HepG2 (cell line): ENCODE measurements around the gene SPAG4. TPM values are rescaled to one million over a fixed set of nuclear protein-coding genes. Genes with fewer than 3 reads are reported as not detected.

Experiments
- CREB1 ChIP-seq, 2 experiments: fragments of 450-650 bp in 1 of 2; IDR thresholded peaks; 2 replicates each; pipeline ENCODE4 v1.6.1; 2016 to 2017; ENCODE audit warnings: control low read depth in 1 of 2, mild to moderate bottlenecking in 1 of 2, missing compliant biosample characterization in 1 of 2, missing genetic modification characterization in 1 of 2
- FOXA3 ChIP-seq: IDR thresholded peaks from 2 replicates; pipeline ENCODE4 v1.6.1; 2016; ENCODE audit warnings: missing genetic modification reagents, missing compliant biosample characterization
- HOXA3 ChIP-seq: sonication (generic); formaldehyde crosslinking; IDR thresholded peaks from 2 replicates; pipeline ENCODE4 v1.5.0; 2020; ENCODE audit warnings: missing genetic modification reagents
- PPARG ChIP-seq: conservative IDR thresholded peaks from 2 replicates; pipeline ENCODE4 v1.6.1; 2016; ENCODE audit warnings: missing biosample characterization, missing genetic modification reagents
- ZEB1 ChIP-seq: IDR thresholded peaks from 2 replicates; pipeline ENCODE4 v1.6.1; 2012; ENCODE audit warnings: mild to moderate bottlenecking, low read depth, inconsistent platforms; ENCODE audit not compliant: insufficient replicate concordance
- ZNF138 ChIP-seq: sonication (generic); formaldehyde crosslinking; IDR thresholded peaks from 2 replicates; pipeline ENCODE4 v1.5.0; 2020; ENCODE audit warnings: mild to moderate bottlenecking, low read depth, missing genetic modification reagents
- ZNF446 ChIP-seq: sonication (generic); formaldehyde crosslinking; IDR thresholded peaks from 2 replicates; pipeline ENCODE4 v1.5.0; 2020; ENCODE audit warnings: mild to moderate bottlenecking, missing genetic modification reagents
- ZSCAN22 ChIP-seq: sonication (generic); formaldehyde crosslinking; IDR thresholded peaks from 2 replicates; pipeline ENCODE4 v1.4.0; 2020; ENCODE audit warnings: mild to moderate bottlenecking, missing genetic modification reagents
- polyA plus RNA-seq, 8 experiments: library from polyadenylated mRNA; depleted of rRNA in 3 of 8; stranded (reverse) in 7 of 8; unstranded in 1 of 8; fragments of >200 nt; fragmentation: Illumina TruSeq in 4 of 8; extraction: Trizol in 4 of 8; gene quantifications; 2 replicates each; pipeline versions ENCODE4 v1.2.1 to v1.2.3, GENCODE V29; 2011 to 2016; ENCODE audit warnings: low read depth in 4 of 8, missing spikeins in 1 of 8, mixed read lengths in 1 of 8; ENCODE audit not compliant: insufficient read depth in 1 of 8
- total RNA-seq, 5 experiments: library from RNA; depleted of rRNA; stranded (reverse); fragments of >200 nt; fragmentation: Illumina TruSeq; extraction: Trizol; gene quantifications; 2 replicates each; pipeline ENCODE4 v1.2.3, GENCODE V29; 2016; ENCODE audit warnings: low read depth in 1 of 5
- TF ChIP-seq, protein P1 (sequence below): sonication (generic); formaldehyde crosslinking; IDR thresholded peaks from 2 replicates; pipeline ENCODE4 v1.5.0; 2020; ENCODE audit warnings: missing genetic modification reagents
- TF ChIP-seq, protein P2 (sequence below): sonication (generic); formaldehyde crosslinking; IDR thresholded peaks from 2 replicates; pipeline ENCODE4; 2020; ENCODE audit warnings: missing genetic modification reagents, mild to moderate bottlenecking, borderline replicate concordance
- TF ChIP-seq, protein P3 (sequence below): IDR thresholded peaks from 2 replicates; pipeline ENCODE4 v1.6.1; 2016; ENCODE audit warnings: control low read depth
- TF ChIP-seq, protein P4 (sequence below): sonication (generic); formaldehyde crosslinking; IDR thresholded peaks from 2 replicates; pipeline ENCODE4 v1.4.0; 2020; ENCODE audit warnings: missing genetic modification reagents
- TF ChIP-seq, protein P5 (sequence below): IDR thresholded peaks from 2 replicates; pipeline ENCODE4 v1.6.1; 2016
- TF ChIP-seq, protein P6 (sequence below): IDR thresholded peaks from 2 replicates; pipeline ENCODE4 v1.6.1; 2012; ENCODE audit warnings: inconsistent platforms
- TF ChIP-seq, protein P7 (sequence below): sonication (generic); formaldehyde crosslinking; conservative IDR thresholded peaks from 2 replicates; pipeline ENCODE4 v1.8.1; 2023; ENCODE audit warnings: missing genetic modification reagents
- TF ChIP-seq, protein P8 (sequence below): sonication (generic); formaldehyde crosslinking; IDR thresholded peaks from 2 replicates; pipeline ENCODE4 v1.4.0; 2020; ENCODE audit warnings: mild to moderate bottlenecking, missing genetic modification reagents
- TF ChIP-seq, protein P9 (sequence below): sonication (generic); formaldehyde crosslinking; IDR thresholded peaks from 2 replicates; pipeline ENCODE4 v1.4.0; 2020; ENCODE audit warnings: missing genetic modification reagents, low read depth, mild to moderate bottlenecking, borderline replicate concordance

SPAG4 gene
- total and polyA plus RNA-seq, 2 of the 13 experiments (the other 11 are each of a cell fraction or from before 2014, with no cell fraction given) = 5.8 to 137 TPM

DNA sequence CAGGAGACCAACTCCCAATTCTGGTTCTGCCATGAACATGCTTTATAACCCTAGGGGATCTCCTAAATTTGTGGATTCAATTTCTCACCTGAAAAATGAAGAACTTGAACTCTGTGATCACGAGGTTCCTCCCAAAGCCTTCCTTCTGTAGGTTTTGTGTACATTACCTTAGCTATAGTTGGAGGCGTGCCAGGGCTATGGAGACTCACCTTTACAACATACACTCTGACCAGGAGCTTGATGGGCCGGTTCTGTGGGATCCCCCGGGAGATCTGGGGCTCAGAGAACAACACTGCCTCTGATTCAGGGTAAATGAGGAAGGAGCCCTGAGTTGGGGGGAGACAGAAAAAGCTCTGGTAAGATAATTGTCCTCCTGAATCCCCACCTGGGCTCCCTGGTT is 39.7 kb upstream of the SPAG4 start (continued):
- no peak for TF ChIP-seq ZSCAN22 (CRISPR knock-in tag)
- TF ChIP-seq PPARG (CRISPR knock-in tag) = peak; percentile 95
- TF ChIP-seq, protein P1, sequence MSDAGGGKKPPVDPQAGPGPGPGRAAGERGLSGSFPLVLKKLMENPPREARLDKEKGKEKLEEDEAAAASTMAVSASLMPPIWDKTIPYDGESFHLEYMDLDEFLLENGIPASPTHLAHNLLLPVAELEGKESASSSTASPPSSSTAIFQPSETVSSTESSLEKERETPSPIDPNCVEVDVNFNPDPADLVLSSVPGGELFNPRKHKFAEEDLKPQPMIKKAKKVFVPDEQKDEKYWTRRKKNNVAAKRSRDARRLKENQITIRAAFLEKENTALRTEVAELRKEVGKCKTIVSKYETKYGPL (CRISPR knock-in tag) = no peak
- TF ChIP-seq ZNF138 (CRISPR knock-in tag) = no peak
- TF ChIP-seq, protein P2, sequence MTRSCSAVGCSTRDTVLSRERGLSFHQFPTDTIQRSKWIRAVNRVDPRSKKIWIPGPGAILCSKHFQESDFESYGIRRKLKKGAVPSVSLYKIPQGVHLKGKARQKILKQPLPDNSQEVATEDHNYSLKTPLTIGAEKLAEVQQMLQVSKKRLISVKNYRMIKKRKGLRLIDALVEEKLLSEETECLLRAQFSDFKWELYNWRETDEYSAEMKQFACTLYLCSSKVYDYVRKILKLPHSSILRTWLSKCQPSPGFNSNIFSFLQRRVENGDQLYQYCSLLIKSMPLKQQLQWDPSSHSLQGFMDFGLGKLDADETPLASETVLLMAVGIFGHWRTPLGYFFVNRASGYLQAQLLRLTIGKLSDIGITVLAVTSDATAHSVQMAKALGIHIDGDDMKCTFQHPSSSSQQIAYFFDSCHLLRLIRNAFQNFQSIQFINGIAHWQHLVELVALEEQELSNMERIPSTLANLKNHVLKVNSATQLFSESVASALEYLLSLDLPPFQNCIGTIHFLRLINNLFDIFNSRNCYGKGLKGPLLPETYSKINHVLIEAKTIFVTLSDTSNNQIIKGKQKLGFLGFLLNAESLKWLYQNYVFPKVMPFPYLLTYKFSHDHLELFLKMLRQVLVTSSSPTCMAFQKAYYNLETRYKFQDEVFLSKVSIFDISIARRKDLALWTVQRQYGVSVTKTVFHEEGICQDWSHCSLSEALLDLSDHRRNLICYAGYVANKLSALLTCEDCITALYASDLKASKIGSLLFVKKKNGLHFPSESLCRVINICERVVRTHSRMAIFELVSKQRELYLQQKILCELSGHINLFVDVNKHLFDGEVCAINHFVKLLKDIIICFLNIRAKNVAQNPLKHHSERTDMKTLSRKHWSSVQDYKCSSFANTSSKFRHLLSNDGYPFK (CRISPR knock-in tag) = no peak
- TF ChIP-seq, protein P3, sequence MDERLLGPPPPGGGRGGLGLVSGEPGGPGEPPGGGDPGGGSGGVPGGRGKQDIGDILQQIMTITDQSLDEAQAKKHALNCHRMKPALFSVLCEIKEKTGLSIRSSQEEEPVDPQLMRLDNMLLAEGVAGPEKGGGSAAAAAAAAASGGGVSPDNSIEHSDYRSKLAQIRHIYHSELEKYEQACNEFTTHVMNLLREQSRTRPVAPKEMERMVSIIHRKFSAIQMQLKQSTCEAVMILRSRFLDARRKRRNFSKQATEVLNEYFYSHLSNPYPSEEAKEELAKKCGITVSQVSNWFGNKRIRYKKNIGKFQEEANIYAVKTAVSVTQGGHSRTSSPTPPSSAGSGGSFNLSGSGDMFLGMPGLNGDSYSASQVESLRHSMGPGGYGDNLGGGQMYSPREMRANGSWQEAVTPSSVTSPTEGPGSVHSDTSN (CRISPR knock-in tag) = no peak
- no peak for TF ChIP-seq ZNF446 (CRISPR knock-in tag)
- TF ChIP-seq, protein P4, sequence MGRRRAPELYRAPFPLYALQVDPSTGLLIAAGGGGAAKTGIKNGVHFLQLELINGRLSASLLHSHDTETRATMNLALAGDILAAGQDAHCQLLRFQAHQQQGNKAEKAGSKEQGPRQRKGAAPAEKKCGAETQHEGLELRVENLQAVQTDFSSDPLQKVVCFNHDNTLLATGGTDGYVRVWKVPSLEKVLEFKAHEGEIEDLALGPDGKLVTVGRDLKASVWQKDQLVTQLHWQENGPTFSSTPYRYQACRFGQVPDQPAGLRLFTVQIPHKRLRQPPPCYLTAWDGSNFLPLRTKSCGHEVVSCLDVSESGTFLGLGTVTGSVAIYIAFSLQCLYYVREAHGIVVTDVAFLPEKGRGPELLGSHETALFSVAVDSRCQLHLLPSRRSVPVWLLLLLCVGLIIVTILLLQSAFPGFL (CRISPR knock-in tag) = no peak
- TF ChIP-seq, protein P5, sequence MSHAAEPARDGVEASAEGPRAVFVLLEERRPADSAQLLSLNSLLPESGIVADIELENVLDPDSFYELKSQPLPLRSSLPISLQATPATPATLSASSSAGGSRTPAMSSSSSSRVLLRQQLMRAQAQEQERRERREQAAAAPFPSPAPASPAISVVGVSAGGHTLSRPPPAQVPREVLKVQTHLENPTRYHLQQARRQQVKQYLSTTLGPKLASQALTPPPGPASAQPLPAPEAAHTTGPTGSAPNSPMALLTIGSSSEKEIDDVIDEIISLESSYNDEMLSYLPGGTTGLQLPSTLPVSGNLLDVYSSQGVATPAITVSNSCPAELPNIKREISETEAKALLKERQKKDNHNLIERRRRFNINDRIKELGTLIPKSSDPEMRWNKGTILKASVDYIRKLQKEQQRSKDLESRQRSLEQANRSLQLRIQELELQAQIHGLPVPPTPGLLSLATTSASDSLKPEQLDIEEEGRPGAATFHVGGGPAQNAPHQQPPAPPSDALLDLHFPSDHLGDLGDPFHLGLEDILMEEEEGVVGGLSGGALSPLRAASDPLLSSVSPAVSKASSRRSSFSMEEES (CRISPR knock-in tag) = peak; percentile 80
- TF ChIP-seq ZEB1 = peak; percentile 33
- TF ChIP-seq, protein P6, sequence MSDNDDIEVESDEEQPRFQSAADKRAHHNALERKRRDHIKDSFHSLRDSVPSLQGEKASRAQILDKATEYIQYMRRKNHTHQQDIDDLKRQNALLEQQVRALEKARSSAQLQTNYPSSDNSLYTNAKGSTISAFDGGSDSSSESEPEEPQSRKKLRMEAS = no peak
- TF ChIP-seq, protein P7, sequence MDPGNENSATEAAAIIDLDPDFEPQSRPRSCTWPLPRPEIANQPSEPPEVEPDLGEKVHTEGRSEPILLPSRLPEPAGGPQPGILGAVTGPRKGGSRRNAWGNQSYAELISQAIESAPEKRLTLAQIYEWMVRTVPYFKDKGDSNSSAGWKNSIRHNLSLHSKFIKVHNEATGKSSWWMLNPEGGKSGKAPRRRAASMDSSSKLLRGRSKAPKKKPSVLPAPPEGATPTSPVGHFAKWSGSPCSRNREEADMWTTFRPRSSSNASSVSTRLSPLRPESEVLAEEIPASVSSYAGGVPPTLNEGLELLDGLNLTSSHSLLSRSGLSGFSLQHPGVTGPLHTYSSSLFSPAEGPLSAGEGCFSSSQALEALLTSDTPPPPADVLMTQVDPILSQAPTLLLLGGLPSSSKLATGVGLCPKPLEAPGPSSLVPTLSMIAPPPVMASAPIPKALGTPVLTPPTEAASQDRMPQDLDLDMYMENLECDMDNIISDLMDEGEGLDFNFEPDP (CRISPR knock-in tag) = 0 out of 2 replicates have a peak, but pooled peaks have one; percentile 55
- TF ChIP-seq, protein P8, sequence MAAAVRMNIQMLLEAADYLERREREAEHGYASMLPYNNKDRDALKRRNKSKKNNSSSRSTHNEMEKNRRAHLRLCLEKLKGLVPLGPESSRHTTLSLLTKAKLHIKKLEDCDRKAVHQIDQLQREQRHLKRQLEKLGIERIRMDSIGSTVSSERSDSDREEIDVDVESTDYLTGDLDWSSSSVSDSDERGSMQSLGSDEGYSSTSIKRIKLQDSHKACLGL (CRISPR knock-in tag) = no peak
- TF ChIP-seq CREB1 (IDR thresholded peaks at IDR 0.05) = no peak
- TF ChIP-seq CREB1 (CRISPR knock-in tag; IDR thresholded peaks at IDR 0.05) = no peak
- TF ChIP-seq HOXA3 (CRISPR knock-in tag) = no peak
- TF ChIP-seq FOXA3 = 0 out of 2 replicates have a peak, but pooled peaks have one; percentile 25
- TF ChIP-seq, protein P9, sequence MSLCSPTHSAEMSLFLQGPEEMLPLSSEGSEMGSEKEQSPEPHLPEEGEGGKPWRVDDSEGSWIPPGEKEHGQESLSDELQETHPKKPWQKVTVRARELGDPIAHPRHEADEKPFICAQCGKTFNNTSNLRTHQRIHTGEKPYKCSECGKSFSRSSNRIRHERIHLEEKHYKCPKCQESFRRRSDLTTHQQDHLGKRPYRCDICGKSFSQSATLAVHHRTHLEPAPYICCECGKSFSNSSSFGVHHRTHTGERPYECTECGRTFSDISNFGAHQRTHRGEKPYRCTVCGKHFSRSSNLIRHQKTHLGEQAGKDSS = no peak
